Keratinocyte (primary cell): ENCODE results near the gene CUL4A.

ENCODE experiments used
- CTCF ChIP-seq, 3 experiments: IDR thresholded peaks in 1 of 3; conservative IDR thresholded peaks in 1 of 3; optimal IDR thresholded peaks in 1 of 3; 2 replicates in 2 of 3; 3 replicates in 1 of 3; pipeline versions ENCODE3 to v1.5.1; 2011; ENCODE audit warnings: low read length in 3 of 3, mild to moderate bottlenecking in 3 of 3, moderate library complexity in 2 of 3, control low read depth in 1 of 3, inconsistent platforms in 1 of 3; ENCODE audit not compliant: insufficient read depth in 2 of 3; ENCODE audit errors: extremely low read depth in 1 of 3
- EZH2 ChIP-seq: IDR thresholded peaks from one replicate; pipeline ENCODE4 v1.6.1; 2012; ENCODE audit warnings: inconsistent platforms, mild to moderate bottlenecking, low read length, moderate library complexity

GRCh38 chr13:113161433-113161832, 48.0 kb upstream of the CUL4A start:
- TF ChIP-seq CTCF (optimal IDR thresholded peaks at IDR 0.05 in 1 of 3, IDR thresholded peaks at IDR 0.05 in 1 of 3, conservative IDR thresholded peaks at IDR 0.05 in 1 of 3; ENCODE audit: extremely low read depth in 1 of 3, insufficient read depth in 2 of 3, low read length in 3 of 3): no peak
- no peak for TF ChIP-seq EZH2
